A673 (cell line): ENCODE data around the gene NUB1. TPM values are rescaled to one million over a fixed set of nuclear protein-coding genes. Genes with fewer than 3 reads are reported as not detected.
"Not testable (repeated sequence)": the region's sequence is repeated elsewhere in the genome, so short reads cannot be mapped to it uniquely, and the experiment has no call there.

Experiments used
- BruUV-seq: library from RNA; stranded (reverse); fragments of 400-500 nt; replicated peaks from 2 replicates; lab custom pipeline; 2021; lab: Mats Ljungman, UMichigan
- CTCF ChIA-PET: fragments of 300-600 bp; sonication (Branson Sonifier 250); formaldehyde crosslinking; loops from one replicate; lab custom pipeline; 2022; ENCODE audit warnings: antibody characterized with exemption; lab: Charles Lee
- POLR2A ChIA-PET: fragments of 300-600 bp; sonication (Branson Sonifier 250); formaldehyde crosslinking; loops from one replicate; lab custom pipeline; 2022; ENCODE audit warnings: antibody characterized with exemption; ENCODE audit not compliant: low non-redundant PET; lab: Charles Lee
- DNase-seq: peaks from one replicate; pipeline ENCODE4 v3.0.0-alpha.2; 2015; ENCODE audit warnings: low spot score
- H3K27ac ChIP-seq: fragments of 200-600 bp; sonication (generic); 2 replicates; pipeline ENCODE4 v1.5.1; 2016; ENCODE audit warnings: mixed run types, low read depth, mild to moderate bottlenecking, mixed read lengths, antibody characterized with exemption, low read length; ENCODE audit not compliant: poor library complexity, severe bottlenecking
- H3K27me3 ChIP-seq: fragments of 200-600 bp; sonication (generic); replicated peaks from 2 replicates; pipeline ENCODE4 v1.6.1; 2017; ENCODE audit warnings: mixed run types, low read depth, mild to moderate bottlenecking, mixed read lengths, antibody characterized with exemption, low read length; ENCODE audit not compliant: insufficient read depth, poor library complexity
- H3K36me3 ChIP-seq: fragments of 200-600 bp; sonication (generic); 2 replicates; pipeline ENCODE4 v1.6.1; 2016; ENCODE audit warnings: mixed run types, mild to moderate bottlenecking, mixed read lengths, antibody characterized with exemption, low read length; ENCODE audit not compliant: insufficient read depth, poor library complexity, severe bottlenecking
- H3K4me1 ChIP-seq: fragments of 200-600 bp; sonication (generic); 2 replicates; pipeline ENCODE4 v1.6.1; 2017; ENCODE audit warnings: mixed run types, mild to moderate bottlenecking, mixed read lengths, antibody characterized with exemption, low read length; ENCODE audit not compliant: insufficient read depth, poor library complexity, severe bottlenecking
- H3K4me3 ChIP-seq: fragments of 200-600 bp; sonication (generic); 2 replicates; pipeline ENCODE4 v1.5.1; 2016; ENCODE audit warnings: low read depth, mixed run types, mild to moderate bottlenecking, mixed read lengths, low read length; ENCODE audit not compliant: poor library complexity, severe bottlenecking
- H3K9me3 ChIP-seq: fragments of 200-600 bp; sonication (generic); 2 replicates; pipeline ENCODE4 v1.6.1; 2016; ENCODE audit warnings: mixed run types, low read depth, mild to moderate bottlenecking, mixed read lengths, antibody characterized with exemption, low read length; ENCODE audit not compliant: poor library complexity, severe bottlenecking
- CTCF ChIP-seq: fragments of 300-800, 200-600 bp; sonication (generic); conservative IDR thresholded peaks from 2 replicates; pipeline ENCODE4 v1.5.1; 2017; ENCODE audit warnings: low read depth, mild to moderate bottlenecking, antibody characterized with exemption, low read length, moderate library complexity, mixed read lengths
- EZH2 ChIP-seq: fragments of 200-600 bp; sonication (generic); IDR thresholded peaks from 2 replicates; pipeline ENCODE4 v1.6.1; 2017; ENCODE audit warnings: borderline replicate concordance, low read depth, mild to moderate bottlenecking, mixed read lengths, antibody characterized with exemption, low read length; ENCODE audit not compliant: poor library complexity, severe bottlenecking
- intact Hi-C: fragments of 100-400 bp; cut with micrococcal nuclease; formaldehyde crosslinking; loops from one replicate; pipeline ENCODE4 v1.10.0; 2022; ENCODE audit not compliant: unreplicated experiment
- total RNA-seq: library from RNA; stranded (reverse); gene quantifications from 2 replicates; pipeline ENCODE4 v1.2.3, GENCODE V29; 2021

NUB1 gene
- total RNA-seq, 1 experiment from 2014 or later: 36.9 TPM

DNA sequence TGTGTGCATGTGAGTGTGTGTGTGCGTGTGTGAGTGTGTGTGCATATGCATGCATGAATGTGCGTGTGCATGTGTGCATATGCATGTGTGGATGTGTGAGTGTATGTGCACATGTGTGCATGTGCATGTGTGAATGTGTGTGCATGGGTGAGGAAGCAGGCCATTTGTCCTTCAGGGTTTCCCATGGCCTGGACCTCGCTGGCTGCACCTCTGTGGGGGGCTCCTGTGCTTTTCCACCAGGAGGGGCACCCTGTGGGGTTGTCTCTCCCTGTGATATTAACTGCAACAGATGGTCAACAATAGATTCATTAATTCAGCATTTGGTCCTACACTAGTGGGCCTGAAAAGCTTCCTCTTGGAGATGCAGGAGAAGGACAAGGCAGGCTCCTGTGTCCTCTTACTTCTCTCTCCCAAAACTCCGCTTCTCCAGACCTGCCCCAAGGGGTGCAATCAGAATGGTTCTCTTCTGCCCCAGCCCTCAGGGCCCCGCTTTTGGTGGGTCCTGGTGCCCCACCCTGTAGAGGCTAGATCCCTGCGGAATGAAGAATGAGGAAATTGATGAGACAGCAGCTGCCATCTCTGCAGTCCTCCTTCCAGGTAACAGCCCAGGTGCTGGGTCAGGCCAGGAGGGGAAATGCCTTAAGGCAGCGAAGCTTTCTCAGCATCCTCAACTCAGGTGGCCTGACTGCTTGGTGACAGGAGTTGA lies 41.5 kb upstream of the NUB1 start:
- ChIA-PET CTCF (no interaction called here), POLR2A (no interaction called here)
- H3K9me3 ChIP-seq: peaks cover 5% of the 10 kb centered on the region
- no peak overlapping the region for H3K27ac ChIP-seq
- no peak for DNase-seq
- intact Hi-C loops: no loop called here
- H3K4me1 ChIP-seq: no peaks in the 10 kb centered on the region
- peaks cover 1% of the 10 kb centered on the region for H3K27me3 ChIP-seq
- TF ChIP-seq CTCF: no peak
- no peak for TF ChIP-seq EZH2
- no peaks in the 10 kb centered on the region for H3K36me3 ChIP-seq
- H3K4me3 ChIP-seq: no peak overlapping the region
- BruUV-seq: no TSS peak

- no peaks in the 10 kb centered on the region for H3K4me1 ChIP-seq
- no peak for DNase-seq
- BruUV-seq: no TSS peak
- TF ChIP-seq CTCF (no peak), EZH2 (no peak)
- CTCF ChIA-PET: no interaction called here
- intact Hi-C loops: loop anchor here (2.0 kb wide), 2 partner anchors 53 to 177 kb away; partner anchors contain the start of gene SMARCD3
- POLR2A ChIA-PET: no interaction called here
- H3K4me3 ChIP-seq: no peak overlapping the region
- peaks cover under 1% of the 10 kb centered on the region for H3K9me3 ChIP-seq
- H3K27ac ChIP-seq: no peak overlapping the region
- no peaks in the 10 kb centered on the region for H3K36me3 ChIP-seq
- no peaks in the 10 kb centered on the region for H3K27me3 ChIP-seq
Observed at GRCh38 chr7:151301471-151302462, 39.8 kb upstream of the NUB1 start.

DNA sequence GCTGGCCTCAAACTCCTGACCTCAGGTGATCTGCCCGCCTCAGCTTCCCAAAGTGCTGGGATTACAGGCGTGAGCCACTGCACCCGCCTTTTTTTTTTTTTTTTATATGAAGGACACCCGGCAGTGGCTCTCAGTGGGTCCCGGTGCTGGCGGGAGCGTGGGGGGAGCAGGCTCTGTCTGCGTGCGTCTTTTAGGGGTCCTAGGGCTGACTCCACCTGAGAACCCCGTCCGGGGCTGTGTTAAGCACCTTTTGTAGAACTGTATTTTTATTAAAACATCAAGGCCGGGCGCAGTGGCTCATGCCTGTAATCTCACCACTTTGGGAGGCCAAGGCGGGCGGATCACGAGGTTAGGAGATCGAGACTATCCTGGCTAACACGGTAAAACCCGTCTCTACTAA lies 37.4 kb upstream of the NUB1 start:
- POLR2A ChIA-PET, H3K27me3 ChIP-seq, H3K36me3 ChIP-seq, DNase-seq, BruUV-seq, H3K4me1 ChIP-seq, intact Hi-C loops, H3K4me3 ChIP-seq, H3K27ac ChIP-seq, H3K9me3 ChIP-seq: not testable (repeated sequence)
- CTCF ChIA-PET: interaction anchor here (0.6 to 1.7 kb wide), 2 partner anchors 180 to 430 kb away, joined by 5 to 17 read pairs; no protein-coding TSS in a partner anchor
